Tibial nerve (tissue), 4 donors: ENCODE measurements around the gene C1orf210. TPM values are rescaled to one million over a fixed set of nuclear protein-coding genes. Genes with fewer than 3 reads are reported as not detected.

Experiments used
- DNase-seq, 2 donors: peaks; one replicate each; pipeline ENCODE4 v3.0.0-alpha.2; 2019; ENCODE audit warnings: low spot score in 2 of 2
- H3K27ac ChIP-seq, 4 donors: fragments of 200-600 bp; sonication (generic) in 3 of 4; one replicate each; pipeline ENCODE4 v1.5.1; 2017 to 2019; ENCODE audit warnings: mild to moderate bottlenecking in 1 of 4
- H3K27me3 ChIP-seq, 2 donors: fragments of 200-600 bp; sonication (generic) in 1 of 2; one replicate each; pipeline versions ENCODE4 v1.5.1 to v1.6.0; 2017 to 2019
- H3K36me3 ChIP-seq, 3 donors: fragments of 200-600 bp; sonication (generic); one replicate each; pipeline ENCODE4 v1.5.1; 2018 to 2019
- H3K4me1 ChIP-seq, 4 donors: fragments of 200-600 bp; sonication (generic) in 3 of 4; one replicate each; pipeline ENCODE4 v1.5.1; 2017 to 2019
- H3K4me3 ChIP-seq, 4 donors: fragments of 200-600 bp; sonication (generic) in 3 of 4; one replicate each; pipeline ENCODE4 v1.5.1; 2017 to 2019; ENCODE audit warnings: mild to moderate bottlenecking in 1 of 4, moderate library complexity in 1 of 4
- H3K9me3 ChIP-seq, 4 donors: fragments of 200-600 bp; sonication (generic) in 3 of 4; one replicate each; pipeline ENCODE4 v1.5.1; 2017 to 2019
- CTCF ChIP-seq, 5 experiments: fragments of 200-600 bp in 3 of 5; fragments of 450-650 bp in 2 of 5; sonication (generic) in 3 of 5; IDR thresholded peaks; one replicate each; pipeline ENCODE4 v1.5.1; 2016 to 2019; ENCODE audit warnings: antibody characterized with exemption in 5 of 5, mild to moderate bottlenecking in 3 of 5, moderate library complexity in 2 of 5
- EP300 ChIP-seq, 2 donors: sonication (generic); formaldehyde crosslinking; IDR thresholded peaks; one replicate each; pipeline ENCODE4 v1.6.1; 2017; ENCODE audit warnings: antibody characterized with exemption in 2 of 2, mild to moderate bottlenecking in 1 of 2
- POLR2A ChIP-seq, 2 donors: fragments of 450-650 bp; IDR thresholded peaks; one replicate each; pipeline ENCODE4 v1.6.1; 2017; ENCODE audit warnings: antibody characterized with exemption in 2 of 2, mild to moderate bottlenecking in 2 of 2, moderate library complexity in 2 of 2
- WGBS, 2 donors: methylation state at CpG; one replicate each; pipeline ENCODE4 v1.1.5; 2018; 5-methylcytosine and 5-hydroxymethylcytosine counted together
- total RNA-seq, 4 donors: library from RNA; depleted of rRNA; stranded (reverse); fragments of >200 nt; gene quantifications; one replicate each; pipeline ENCODE4 v1.1.0, GENCODE V29; 2016

C1orf210 gene
- total RNA-seq, 4 donors from 2014 or later: not detected

GRCh38 chr1:43274125-43274803, 11.1 kb downstream of the C1orf210 start:
- Histone ChIP-seq H3K27ac (no peak overlapping the region), H3K4me3 (no peak overlapping the region), H3K4me1 (peaks cover 0 to 17% (median 7%) of the 10 kb centered on the region in 4 donors), H3K9me3 (no peaks in the 10 kb centered on the region), H3K27me3 (peaks cover 0 to 20% of the 10 kb centered on the region in 2 donors), H3K36me3 (no peaks in the 10 kb centered on the region)
- WGBS, 2 donors: 58 to 59% methylated on average over 11 of the region's 11 CpGs
- DNase-seq: no peak
- TF ChIP-seq POLR2A (IDR thresholded peaks at IDR 0.05): no peak
- no peak for TF ChIP-seq CTCF (IDR thresholded peaks at IDR 0.05)
- no peak for TF ChIP-seq EP300 (IDR thresholded peaks at IDR 0.05)

- no peak overlapping the region for H3K27ac ChIP-seq
- peaks cover 0 to 20% of the 10 kb centered on the region in 2 donors for H3K27me3 ChIP-seq
- DNase-seq: no peak
- no peaks in the 10 kb centered on the region for H3K9me3 ChIP-seq
- 92% methylated on average over 7 of the region's 7 CpGs for WGBS, 2 donors
- TF ChIP-seq CTCF (IDR thresholded peaks at IDR 0.05): no peak
- no peak for TF ChIP-seq POLR2A (IDR thresholded peaks at IDR 0.05)
- no peak for TF ChIP-seq EP300 (IDR thresholded peaks at IDR 0.05)
- H3K4me1 ChIP-seq: peaks cover 0 to 17% (median 7%) of the 10 kb centered on the region in 4 donors
- H3K36me3 ChIP-seq: no peaks in the 10 kb centered on the region
- H3K4me3 ChIP-seq: no peak overlapping the region
Measured at GRCh38 chr1:43273708-43274107, 11.7 kb downstream of the C1orf210 start.

- Histone ChIP-seq H3K4me1 (peaks cover 0 to 17% (median 7%) of the 10 kb centered on the region in 4 donors), H3K4me3 (no peak overlapping the region), H3K27ac (no peak overlapping the region), H3K36me3 (no peaks in the 10 kb centered on the region), H3K27me3 (peaks cover 0 to 20% of the 10 kb centered on the region in 2 donors), H3K9me3 (no peaks in the 10 kb centered on the region)
- TF ChIP-seq CTCF (IDR thresholded peaks at IDR 0.05) (no peak), POLR2A (IDR thresholded peaks at IDR 0.05) (no peak), EP300 (IDR thresholded peaks at IDR 0.05) (no peak)
- 95% methylated on average over 25 to 34 of the region's 46 CpGs for whole genome bisulfite sequencing, 2 donors
- no peak for DNase-seq
Measured at GRCh38 chr1:43272576-43273571, 12.5 kb downstream of the C1orf210 start.

- Histone ChIP-seq H3K36me3 (no peaks in the 10 kb centered on the region), H3K4me1 (peaks cover 0 to 17% (median 7%) of the 10 kb centered on the region in 4 donors), H3K27ac (no peak overlapping the region), H3K4me3 (no peak overlapping the region), H3K27me3 (peaks cover 0 to 20% of the 10 kb centered on the region in 2 donors), H3K9me3 (no peaks in the 10 kb centered on the region)
- no peak for TF ChIP-seq CTCF (IDR thresholded peaks at IDR 0.05)
- no peak for TF ChIP-seq POLR2A (IDR thresholded peaks at IDR 0.05)
- no peak for TF ChIP-seq EP300 (IDR thresholded peaks at IDR 0.05)
- DNase-seq: no peak
- 46 to 52% methylated on average over 9 of the region's 9 CpGs for whole genome bisulfite sequencing, 2 donors
Measured at GRCh38 chr1:43272161-43272560, 13.2 kb downstream of the C1orf210 start.
